ENCODE measurements around the gene RPL7A. TPM values are rescaled to one million over a fixed set of nuclear protein-coding genes. Genes with fewer than 3 reads are reported as not detected.
"Not testable (repeated sequence)": the region's sequence is repeated elsewhere in the genome, so short reads cannot be mapped to it uniquely, and the experiment has no call there.

RPL7A gene
- total RNA-seq, 1 donor from 2014 or later, result 1,772 TPM

- no peaks in the 10 kb centered on the region for H3K27me3 Mint-ChIP-seq (ENCODE audit: unreplicated experiment)
- peaks cover 19% of the 10 kb centered on the region for H3K4me1 Mint-ChIP-seq (ENCODE audit: unreplicated experiment)
- DNase-seq (ENCODE audit: extremely low spot score, unreplicated experiment), result no peak
- peaks cover 28% of the 10 kb centered on the region for H3K36me3 Mint-ChIP-seq (ENCODE audit: unreplicated experiment)
- no peaks in the 10 kb centered on the region for H3K9me3 Mint-ChIP-seq (ENCODE audit: unreplicated experiment)
- H3K27ac Mint-ChIP-seq (ENCODE audit: unreplicated experiment), result no peak overlapping the region
- TF ChIP-seq CTCF (IDR thresholded peaks at IDR 0.05), result no peak
- peak overlapping the region; percentile 97 for H3K4me3 Mint-ChIP-seq (ENCODE audit: unreplicated experiment)
Observed at GRCh38 chr9:133334161-133334560, 13.9 kb upstream of the RPL7A start.

GRCh38 chr9:133334888-133335287 lies 13.1 kb upstream of the RPL7A start:
- DNase-seq (ENCODE audit: extremely low spot score, unreplicated experiment); H3K27me3 Mint-ChIP-seq (ENCODE audit: unreplicated experiment); H3K9me3 Mint-ChIP-seq (ENCODE audit: unreplicated experiment): not testable (repeated sequence)
- Mint-ChIP-seq H3K4me3 (ENCODE audit: unreplicated experiment) (peak overlapping the region; percentile 97), H3K27ac (ENCODE audit: unreplicated experiment) (peak overlapping the region; percentile 94), H3K36me3 (ENCODE audit: unreplicated experiment) (peaks cover 33% of the 10 kb centered on the region), H3K4me1 (ENCODE audit: unreplicated experiment) (peaks cover 19% of the 10 kb centered on the region)

- DNase-seq (ENCODE audit: extremely low spot score, unreplicated experiment), result peak; percentile 95
- H3K36me3 Mint-ChIP-seq (ENCODE audit: unreplicated experiment), result peaks cover 33% of the 10 kb centered on the region
- no peaks in the 10 kb centered on the region for H3K9me3 Mint-ChIP-seq (ENCODE audit: unreplicated experiment)
- TF ChIP-seq CTCF (IDR thresholded peaks at IDR 0.05), result no peak
- H3K27me3 Mint-ChIP-seq (ENCODE audit: unreplicated experiment), result no peaks in the 10 kb centered on the region
- H3K4me3 Mint-ChIP-seq (ENCODE audit: unreplicated experiment), result peak within 1 kb of the TSS; percentile 97
- H3K27ac Mint-ChIP-seq (ENCODE audit: unreplicated experiment), result peak within 1 kb of the TSS; percentile 94
- H3K4me1 Mint-ChIP-seq (ENCODE audit: unreplicated experiment), result peaks cover 19% of the 10 kb centered on the region
Observed at GRCh38 chr9:133335924-133336811, 11.8 kb upstream of the RPL7A start, which contains the start of gene SURF6. TSS of gene SURF6 (minus strand) at chr9:133336188. CDS start at chr9:133336132, 56 bp downstream.

- peaks cover 22% of the 10 kb centered on the region for H3K36me3 Mint-ChIP-seq (ENCODE audit: unreplicated experiment)
- peaks cover 16% of the 10 kb centered on the region for H3K4me1 Mint-ChIP-seq (ENCODE audit: unreplicated experiment)
- no peak overlapping the region for H3K4me3 Mint-ChIP-seq (ENCODE audit: unreplicated experiment)
- H3K27me3 Mint-ChIP-seq (ENCODE audit: unreplicated experiment), result no peaks in the 10 kb centered on the region
- no peaks in the 10 kb centered on the region for H3K9me3 Mint-ChIP-seq (ENCODE audit: unreplicated experiment)
- no peak for TF ChIP-seq CTCF (IDR thresholded peaks at IDR 0.05)
- no peak overlapping the region for H3K27ac Mint-ChIP-seq (ENCODE audit: unreplicated experiment)
- DNase-seq (ENCODE audit: extremely low spot score, unreplicated experiment), result no peak
Observed at GRCh38 chr9:133339641-133340040, 8.4 kb upstream of the RPL7A start.

GRCh38 chr9:133340256-133340655 lies 7.8 kb upstream of the RPL7A start:
- Mint-ChIP-seq H3K36me3 (ENCODE audit: unreplicated experiment) (peaks cover 24% of the 10 kb centered on the region), H3K27me3 (ENCODE audit: unreplicated experiment) (no peaks in the 10 kb centered on the region), H3K9me3 (ENCODE audit: unreplicated experiment) (no peaks in the 10 kb centered on the region), H3K4me1 (ENCODE audit: unreplicated experiment) (peaks cover 11% of the 10 kb centered on the region), H3K4me3 (ENCODE audit: unreplicated experiment) (no peak overlapping the region), H3K27ac (ENCODE audit: unreplicated experiment) (no peak overlapping the region)
- no peak for DNase-seq (ENCODE audit: extremely low spot score, unreplicated experiment)
- TF ChIP-seq CTCF (IDR thresholded peaks at IDR 0.05), result no peak

All from osteocyte (in vitro differentiated cells).